Measurements from ENCODE around the gene DTNB.

DTNB gene

GRCh38 chr2:25620711-25621110 is 52.7 kb downstream of the DTNB start:
- ATAC-seq: no peak

GRCh38 chr2:25620077-25620476 is 53.3 kb downstream of the DTNB start:
- ATAC-seq: no peak

- ATAC-seq: no peak
These were observed 54.2 kb downstream of the DTNB start for GRCh38 chr2:25619185-25619584.

- ATAC-seq: no peak
These were observed 54.7 kb downstream of the DTNB start for GRCh38 chr2:25618676-25619075.

- no peak for ATAC-seq
These were observed 55.3 kb downstream of the DTNB start for GRCh38 chr2:25617948-25618646.

GRCh38 chr2:25615920-25616319 is 57.5 kb downstream of the DTNB start:
- no peak for ATAC-seq

- ATAC-seq: no peak
These were observed 58.0 kb downstream of the DTNB start for GRCh38 chr2:25615386-25615785.

- no peak for ATAC-seq
These were observed 58.7 kb downstream of the DTNB start for GRCh38 chr2:25614711-25615110.

- ATAC-seq: no peak
These were observed 64.7 kb downstream of the DTNB start for GRCh38 chr2:25608718-25609117.

- no peak for ATAC-seq
These were observed 66.5 kb downstream of the DTNB start for GRCh38 chr2:25606892-25607291.

- peak in 1 of 2 donors; percentile 43 for ATAC-seq
These were observed 71.0 kb downstream of the DTNB start for GRCh38 chr2:25602333-25602723.

- ATAC-seq: peak; percentile 60 to 84
These were observed 71.6 kb downstream of the DTNB start for GRCh38 chr2:25601711-25602332.

GRCh38 chr2:25598911-25599310 is 74.5 kb downstream of the DTNB start:
- no peak for ATAC-seq

- ATAC-seq: no peak
These were observed 75.0 kb downstream of the DTNB start for GRCh38 chr2:25598332-25598731.

- no peak for ATAC-seq
These were observed 75.5 kb downstream of the DTNB start for GRCh38 chr2:25597881-25598280.

- ATAC-seq: no peak
These were observed 76.7 kb downstream of the DTNB start for GRCh38 chr2:25596516-25597244.

GRCh38 chr2:25595393-25595792 is 78.0 kb downstream of the DTNB start:
- ATAC-seq: no peak

- no peak for ATAC-seq
These were observed 78.4 kb downstream of the DTNB start for GRCh38 chr2:25594991-25595390.

- no peak for ATAC-seq
These were observed 80.5 kb downstream of the DTNB start for GRCh38 chr2:25592766-25593292.

- ATAC-seq: no peak
These were observed 82.4 kb downstream of the DTNB start for GRCh38 chr2:25590921-25591505.

GRCh38 chr2:25589676-25590205 is 83.6 kb downstream of the DTNB start:
- no peak for ATAC-seq

- ATAC-seq: no peak
These were observed 84.8 kb downstream of the DTNB start for GRCh38 chr2:25588576-25588975.

GRCh38 chr2:25587361-25587760 is 86.0 kb downstream of the DTNB start:
- ATAC-seq: peak in 1 of 2 donors; percentile 18

All from activated CD4-positive, CD25-positive, alpha-beta regulatory T cell treated with anti-CD3 and anti-CD28 coated beads, Interleukin-2, amount 50 U/mL, for 24 hours (primary cell).